Brain microvascular endothelial cell (primary cell): Measurements from ENCODE around the gene SH3GL1.

Experiments used
- DNase-seq: peaks from one replicate; pipeline ENCODE4 v3.0.0-alpha.2; 2020
- H3K27ac ChIP-seq: fragments of 250-450 bp; sonication (Bioruptor Pico); 2 replicates; pipeline ENCODE4 v1.5.1; 2020; ENCODE audit warnings: mild to moderate bottlenecking, moderate library complexity
- H3K27me3 ChIP-seq: fragments of 250-450 bp; sonication (Bioruptor Pico); replicated peaks from 2 replicates; pipeline ENCODE4 v1.5.1; 2020; ENCODE audit warnings: mild to moderate bottlenecking
- H3K36me3 ChIP-seq: fragments of 250-450 bp; sonication (Bioruptor Pico); replicated peaks from 2 replicates; pipeline ENCODE4 v1.5.1; 2020; ENCODE audit warnings: mild to moderate bottlenecking
- H3K4me3 ChIP-seq: 2 replicates; pipeline ENCODE4 v1.5.1; 2011; ENCODE audit warnings: low read depth, mild to moderate bottlenecking, control low read depth, low read length, moderate library complexity
- in situ Hi-C: cut with HindIII; loops from 2 replicates; pipeline ENCODE4 v1.10.0; 2017; ENCODE audit warnings: low sequenced_read_pairs, low pct_ligation_motif_present
- TF ChIP-seq, protein P1 (sequence below): IDR thresholded peaks from 2 replicates; pipeline ENCODE4 v1.5.1; 2011; ENCODE audit warnings: low read depth, mild to moderate bottlenecking, moderate library complexity, low read length, control low read depth, inconsistent platforms; ENCODE audit errors: missing control alignments

SH3GL1 gene

DNA sequence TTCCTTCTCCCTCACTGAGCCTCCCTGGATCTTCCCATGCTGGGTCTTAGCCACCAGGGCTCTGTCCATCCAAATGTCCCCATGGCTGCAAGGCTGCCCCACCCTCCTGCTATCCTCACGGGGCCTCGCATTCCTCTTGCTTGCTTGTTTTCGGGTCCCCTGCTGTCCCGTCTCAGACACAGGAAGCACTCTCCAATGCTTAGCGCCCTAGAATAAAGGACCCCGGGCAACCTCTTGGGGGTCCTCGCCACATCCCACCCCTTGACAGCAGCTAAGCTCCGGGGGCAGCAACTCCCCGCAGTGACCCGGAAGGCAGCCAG is 23.7 kb downstream of the SH3GL1 start:
- no peak for DNase-seq
- Histone ChIP-seq H3K4me3 (no peak overlapping the region), H3K36me3 (peaks cover 4% of the 10 kb centered on the region), H3K27me3 (no peaks in the 10 kb centered on the region), H3K27ac (no peak overlapping the region)
- in situ Hi-C loops: no loop called here
- TF ChIP-seq, protein P1, sequence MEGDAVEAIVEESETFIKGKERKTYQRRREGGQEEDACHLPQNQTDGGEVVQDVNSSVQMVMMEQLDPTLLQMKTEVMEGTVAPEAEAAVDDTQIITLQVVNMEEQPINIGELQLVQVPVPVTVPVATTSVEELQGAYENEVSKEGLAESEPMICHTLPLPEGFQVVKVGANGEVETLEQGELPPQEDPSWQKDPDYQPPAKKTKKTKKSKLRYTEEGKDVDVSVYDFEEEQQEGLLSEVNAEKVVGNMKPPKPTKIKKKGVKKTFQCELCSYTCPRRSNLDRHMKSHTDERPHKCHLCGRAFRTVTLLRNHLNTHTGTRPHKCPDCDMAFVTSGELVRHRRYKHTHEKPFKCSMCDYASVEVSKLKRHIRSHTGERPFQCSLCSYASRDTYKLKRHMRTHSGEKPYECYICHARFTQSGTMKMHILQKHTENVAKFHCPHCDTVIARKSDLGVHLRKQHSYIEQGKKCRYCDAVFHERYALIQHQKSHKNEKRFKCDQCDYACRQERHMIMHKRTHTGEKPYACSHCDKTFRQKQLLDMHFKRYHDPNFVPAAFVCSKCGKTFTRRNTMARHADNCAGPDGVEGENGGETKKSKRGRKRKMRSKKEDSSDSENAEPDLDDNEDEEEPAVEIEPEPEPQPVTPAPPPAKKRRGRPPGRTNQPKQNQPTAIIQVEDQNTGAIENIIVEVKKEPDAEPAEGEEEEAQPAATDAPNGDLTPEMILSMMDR: no peak

DNA sequence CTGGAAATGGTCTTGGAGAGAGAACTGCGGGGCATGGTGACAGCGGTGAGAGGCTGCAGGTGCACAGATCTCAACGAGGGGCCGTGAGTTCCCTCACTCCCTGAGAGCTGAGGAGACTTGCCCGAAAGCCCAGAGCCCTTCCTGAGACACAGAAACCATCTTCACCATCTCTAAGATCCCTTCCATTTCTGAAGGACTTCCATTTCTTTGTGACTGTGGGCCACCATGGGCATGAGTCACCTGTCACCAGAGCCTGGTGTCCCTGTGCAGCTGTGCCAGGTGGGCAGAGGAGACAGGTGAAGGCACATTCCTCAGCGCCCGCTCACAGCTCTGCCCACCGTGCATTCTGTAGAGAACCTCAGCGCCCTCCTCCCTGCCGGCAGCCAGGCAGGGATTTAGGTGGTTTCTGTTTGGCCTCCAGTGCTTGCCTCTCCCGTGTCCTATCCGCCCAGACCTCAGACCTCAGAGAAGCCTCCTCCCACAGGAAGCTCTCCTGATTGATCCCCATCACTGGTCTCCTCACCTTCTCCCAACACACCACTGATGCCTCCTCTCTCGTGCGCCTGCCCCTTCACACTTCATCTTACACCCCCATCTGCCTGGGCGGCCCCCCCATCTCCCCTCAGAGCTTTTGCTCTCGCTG is 24.2 kb downstream of the SH3GL1 start:
- in situ Hi-C loops: no loop called here
- no peaks in the 10 kb centered on the region for H3K27me3 ChIP-seq
- H3K27ac ChIP-seq: no peak overlapping the region
- DNase-seq: no peak
- H3K4me3 ChIP-seq: no peak overlapping the region
- TF ChIP-seq, protein P1: no peak
- peaks cover 5% of the 10 kb centered on the region for H3K36me3 ChIP-seq

DNA sequence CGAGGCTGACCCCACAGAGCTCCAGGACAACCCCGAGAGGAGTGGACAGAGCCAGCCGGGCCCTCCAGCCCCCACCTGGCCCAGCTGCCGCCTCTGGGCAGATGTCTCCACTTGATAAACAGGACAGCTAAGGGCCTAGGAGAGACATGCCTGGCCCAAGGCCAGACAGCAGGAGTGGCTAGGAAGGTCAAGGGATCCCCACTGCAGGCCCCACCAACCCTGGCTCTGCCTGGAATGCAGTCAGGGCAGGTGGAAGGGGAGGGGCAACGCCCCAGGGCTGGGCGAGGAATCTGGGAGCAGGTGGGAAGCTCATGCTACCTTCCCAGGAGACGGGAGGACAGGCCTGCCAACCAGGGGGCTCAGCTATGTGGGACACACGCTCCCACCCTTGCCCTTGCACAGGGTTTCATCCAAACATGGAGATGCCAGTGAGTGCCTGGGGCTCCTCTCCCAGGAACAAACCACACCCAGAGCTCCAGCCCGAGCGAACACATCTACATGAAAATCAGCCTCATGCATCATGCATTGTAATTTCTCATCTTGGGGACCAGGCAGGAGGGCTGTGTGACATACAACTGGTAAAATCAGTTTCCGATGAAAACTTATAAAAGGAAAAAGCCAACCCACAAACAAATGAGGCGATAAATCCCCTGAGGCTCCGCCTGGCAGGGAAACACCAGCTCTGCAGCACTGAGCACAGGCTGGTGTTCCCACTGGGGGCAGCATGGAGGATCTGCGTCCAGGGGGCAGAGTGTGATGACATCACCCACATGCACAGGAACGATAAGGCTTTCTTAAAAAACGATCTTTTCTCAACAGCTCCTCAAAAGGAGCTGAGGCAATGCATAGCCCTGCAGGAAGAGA is 25.0 kb downstream of the SH3GL1 start:
- TF ChIP-seq, protein P1: peak; percentile 75
- in situ Hi-C loops: no loop called here
- DNase-seq: peak; percentile 59
- Histone ChIP-seq H3K27me3 (no peaks in the 10 kb centered on the region), H3K36me3 (peaks cover 8% of the 10 kb centered on the region), H3K4me3 (no peak overlapping the region), H3K27ac (peak overlapping the region; percentile 66)

DNA sequence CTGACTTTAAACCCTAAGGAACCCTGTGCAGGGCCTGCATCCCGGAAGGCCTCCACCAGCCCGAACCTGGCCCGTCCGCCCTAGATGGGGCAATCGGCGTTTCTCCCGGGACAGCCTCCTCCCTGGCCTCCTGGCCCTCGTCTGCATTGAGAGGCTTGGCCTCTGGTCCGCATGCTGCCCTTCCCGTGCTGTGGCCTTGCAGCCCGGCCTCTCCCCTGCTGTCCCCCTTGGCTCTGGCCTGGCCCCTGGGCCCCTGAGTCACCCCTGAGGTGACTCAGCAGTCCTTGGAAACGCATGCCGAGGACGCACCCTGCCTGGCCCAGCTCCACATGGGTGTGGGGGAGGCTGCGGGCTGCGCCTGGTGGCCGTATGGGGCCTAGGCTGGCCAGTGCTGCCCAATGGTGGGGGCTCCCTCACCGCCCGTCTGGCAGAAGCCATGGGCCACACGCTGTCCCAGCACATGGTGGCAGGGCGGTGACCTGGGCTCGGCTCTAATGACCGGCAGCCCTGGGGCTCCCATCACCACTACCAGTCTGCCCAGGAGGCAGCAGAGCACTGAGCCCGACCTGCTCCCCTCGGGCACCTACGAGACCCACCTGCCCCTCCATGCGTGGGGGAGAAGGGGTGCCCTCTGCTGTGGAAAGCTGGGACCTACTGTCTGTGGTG is 25.7 kb downstream of the SH3GL1 start:
- DNase-seq: peak; percentile 63
- Histone ChIP-seq H3K27me3 (no peaks in the 10 kb centered on the region), H3K36me3 (peaks cover 8% of the 10 kb centered on the region), H3K27ac (peak overlapping the region; percentile 66), H3K4me3 (no peak overlapping the region)
- in situ Hi-C loops: no loop called here
- TF ChIP-seq, protein P1: peak; percentile 47

GRCh38 chr19:4373601-4374497 is 26.5 kb downstream of the SH3GL1 start:
- TF ChIP-seq, protein P1: no peak
- Histone ChIP-seq H3K27ac (peak overlapping the region; percentile 66), H3K27me3 (no peaks in the 10 kb centered on the region), H3K4me3 (no peak overlapping the region), H3K36me3 (peaks cover 8% of the 10 kb centered on the region)
- in situ Hi-C loops: no loop called here
- no peak for DNase-seq
